GM04503 (cell line): ENCODE data around the gene SLFN12.
A peak's percentile ranks its signal among the peaks of the same experiment; 100 is the strongest.
"Not testable (repeated sequence)": the region's sequence is repeated elsewhere in the genome, so short reads cannot be mapped to it uniquely, and the experiment has no call there.

Experiments used
- DNase-seq: peaks from one replicate; pipeline ENCODE4 v3.0.0-alpha.2; 2012; ENCODE audit warnings: low read depth

The SLFN12 gene

GRCh38 chr17:35432176-35433074 lies at the start of gene SLFN12:
TSS of gene SLFN12 (minus strand) at chr17:35432500. CDS start at chr17:35423028, 9,472 bp downstream.
- peak; percentile 85 for DNase-seq

GRCh38 chr17:35479271-35479670 lies 47.0 kb upstream of the SLFN12 start:
- DNase-seq: no peak

- no peak for DNase-seq
Observed at GRCh38 chr17:35477248-35477647, 44.9 kb upstream of the SLFN12 start.

GRCh38 chr17:35476283-35476820 lies 44.1 kb upstream of the SLFN12 start:
- DNase-seq: no peak

- no peak for DNase-seq
Observed at GRCh38 chr17:35468475-35468874, 36.2 kb upstream of the SLFN12 start.

- no peak for DNase-seq
Observed at GRCh38 chr17:35467824-35468223, 35.5 kb upstream of the SLFN12 start.

GRCh38 chr17:35460354-35460851 lies 28.1 kb upstream of the SLFN12 start:
- DNase-seq: no peak

- not testable (repeated sequence) for DNase-seq
Observed at GRCh38 chr17:35454035-35454434, 21.7 kb upstream of the SLFN12 start.

- no peak for DNase-seq
Observed at GRCh38 chr17:35453171-35453570, 20.9 kb upstream of the SLFN12 start.

- DNase-seq: no peak
Observed at GRCh38 chr17:35449371-35449931, 17.2 kb upstream of the SLFN12 start.

GRCh38 chr17:35448899-35449227 lies 16.6 kb upstream of the SLFN12 start:
- no peak for DNase-seq

GRCh38 chr17:35448214-35448898 lies 16.1 kb upstream of the SLFN12 start, which contains the start of gene SLFN13:
TSS of gene SLFN13 (minus strand) at chr17:35448766. CDS start at chr17:35445680, 3,086 bp downstream.
- no peak for DNase-seq

- DNase-seq: no peak
Observed at GRCh38 chr17:35447499-35447898, 15.2 kb upstream of the SLFN12 start.

GRCh38 chr17:35438433-35438832 lies 6.1 kb upstream of the SLFN12 start:
- DNase-seq: no peak

- DNase-seq: peak; percentile 94
Observed at GRCh38 chr17:35433075-35433894, 985 bp upstream of the SLFN12 start.

- DNase-seq: no peak
Observed at GRCh38 chr17:35429702-35430101, 2.6 kb downstream of the SLFN12 start.

GRCh38 chr17:35428229-35428628 lies 4.1 kb downstream of the SLFN12 start:
- no peak for DNase-seq

GRCh38 chr17:35423761-35424160 lies 8.5 kb downstream of the SLFN12 start:
- no peak for DNase-seq

GRCh38 chr17:35421069-35421468 lies 11.2 kb downstream of the SLFN12 start:
- DNase-seq: not testable (repeated sequence)

GRCh38 chr17:35416659-35417058 lies 15.6 kb downstream of the SLFN12 start:
- no peak for DNase-seq

GRCh38 chr17:35414707-35415106 lies 17.6 kb downstream of the SLFN12 start:
- not testable (repeated sequence) for DNase-seq

GRCh38 chr17:35414247-35414646 lies 18.1 kb downstream of the SLFN12 start:
- no peak for DNase-seq
